Activated CD4-positive, alpha-beta T cell treated with anti-CD3 and anti-CD28 coated beads, Interleukin-2, amount 50 U/mL, for 48 hours (primary cell): ENCODE results near the gene FGF14.

ENCODE experiments used
- DNase-seq, 2 experiments: peaks; one replicate each; pipeline ENCODE4 v3.0.0-alpha.2; 2020

The FGF14 gene

GRCh38 chr13:102361113-102361512, 40.7 kb downstream of the FGF14 start:
- DNase-seq, result no peak

- DNase-seq, result no peak
Observed at GRCh38 chr13:102359264-102359663, 42.6 kb downstream of the FGF14 start.

- no peak for DNase-seq
Observed at GRCh38 chr13:102355251-102355650, 46.6 kb downstream of the FGF14 start.

GRCh38 chr13:102354011-102354410, 47.8 kb downstream of the FGF14 start:
- no peak for DNase-seq

- no peak for DNase-seq
Observed at GRCh38 chr13:102351521-102351920, 50.3 kb downstream of the FGF14 start.

- no peak for DNase-seq
Observed at GRCh38 chr13:102347490-102347889, 54.4 kb downstream of the FGF14 start.

- DNase-seq, result no peak
Observed at GRCh38 chr13:102346769-102347168, 55.1 kb downstream of the FGF14 start.

GRCh38 chr13:102344410-102344809, 57.4 kb downstream of the FGF14 start:
- DNase-seq, result no peak

- no peak for DNase-seq
Observed at GRCh38 chr13:102333320-102334198, 68.3 kb downstream of the FGF14 start.

GRCh38 chr13:102328909-102329308, 72.9 kb downstream of the FGF14 start:
- DNase-seq, result no peak

GRCh38 chr13:102327119-102327617, 74.7 kb downstream of the FGF14 start:
- no peak for DNase-seq

- no peak for DNase-seq
Observed at GRCh38 chr13:102326381-102327118, 75.3 kb downstream of the FGF14 start.

GRCh38 chr13:102325321-102325720, 76.5 kb downstream of the FGF14 start:
- DNase-seq, result no peak

GRCh38 chr13:102323505-102323904, 78.3 kb downstream of the FGF14 start:
- no peak for DNase-seq

- no peak for DNase-seq
Observed at GRCh38 chr13:102323012-102323411, 78.8 kb downstream of the FGF14 start.

GRCh38 chr13:102322211-102322610, 79.6 kb downstream of the FGF14 start:
- DNase-seq, result no peak

GRCh38 chr13:102318233-102318632, 83.6 kb downstream of the FGF14 start:
- no peak for DNase-seq

- DNase-seq, result no peak
Observed at GRCh38 chr13:102317593-102317992, 84.3 kb downstream of the FGF14 start.

GRCh38 chr13:102316732-102317131, 85.1 kb downstream of the FGF14 start:
- no peak for DNase-seq

- DNase-seq, result no peak
Observed at GRCh38 chr13:102312841-102313240, 89.0 kb downstream of the FGF14 start.

GRCh38 chr13:102311901-102312300, 89.9 kb downstream of the FGF14 start:
- no peak for DNase-seq

GRCh38 chr13:102311419-102311796, 90.4 kb downstream of the FGF14 start:
- no peak for DNase-seq

- no peak for DNase-seq
Observed at GRCh38 chr13:102310691-102311418, 91.0 kb downstream of the FGF14 start.
